HG03139 (cell line): ENCODE data around the gene SMAP2.
A peak's percentile ranks its signal among the peaks of the same experiment; 100 is the strongest.
"Not testable (repeated sequence)": the region's sequence is repeated elsewhere in the genome, so short reads cannot be mapped to it uniquely, and the experiment has no call there.

Experiments
- ATAC-seq: cut with Tn5 transposase; IDR thresholded peaks from one replicate; pipeline ENCODE4 v1.9.1; 2021; ENCODE audit not compliant: unreplicated experiment

Gene SMAP2

GRCh38 chr1:40371707-40372258, 1.7 kb upstream of the SMAP2 start:
- ATAC-seq: no peak

DNA sequence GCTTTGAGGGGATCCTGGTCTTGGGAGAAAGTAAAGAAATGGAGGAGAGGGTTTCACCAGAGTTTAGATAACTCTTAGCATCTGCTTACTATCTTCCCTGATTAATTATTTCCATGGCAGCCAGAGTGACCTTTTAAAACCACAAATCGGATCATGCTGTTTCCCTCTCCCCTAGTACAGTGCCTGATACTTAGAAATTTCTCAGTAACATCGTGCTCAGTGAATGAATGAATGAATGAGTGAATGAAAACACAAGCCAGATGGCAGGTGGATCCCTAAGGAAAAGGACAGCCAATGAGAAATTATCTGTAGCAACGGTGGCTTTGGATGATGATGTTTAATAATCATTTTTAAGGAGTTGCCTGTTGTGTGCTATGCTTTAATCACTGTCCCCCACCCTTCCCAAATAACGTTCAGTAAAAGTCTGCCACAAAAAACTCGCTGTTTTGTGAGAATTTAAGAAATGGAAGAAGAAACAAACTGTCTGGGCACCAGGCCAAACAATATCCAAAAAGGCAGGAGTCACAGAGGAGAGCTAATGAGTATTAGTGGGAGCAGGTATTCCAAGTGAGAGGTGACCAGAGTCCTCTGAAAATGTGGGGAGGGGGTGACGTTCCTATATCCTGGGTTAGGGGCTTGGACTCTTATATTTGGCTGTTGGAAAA, 737 bp upstream of the SMAP2 start:
- ATAC-seq: no peak

- no peak for ATAC-seq
These were observed 4.0 kb downstream of the SMAP2 start for GRCh38 chr1:40377512-40377911.

DNA sequence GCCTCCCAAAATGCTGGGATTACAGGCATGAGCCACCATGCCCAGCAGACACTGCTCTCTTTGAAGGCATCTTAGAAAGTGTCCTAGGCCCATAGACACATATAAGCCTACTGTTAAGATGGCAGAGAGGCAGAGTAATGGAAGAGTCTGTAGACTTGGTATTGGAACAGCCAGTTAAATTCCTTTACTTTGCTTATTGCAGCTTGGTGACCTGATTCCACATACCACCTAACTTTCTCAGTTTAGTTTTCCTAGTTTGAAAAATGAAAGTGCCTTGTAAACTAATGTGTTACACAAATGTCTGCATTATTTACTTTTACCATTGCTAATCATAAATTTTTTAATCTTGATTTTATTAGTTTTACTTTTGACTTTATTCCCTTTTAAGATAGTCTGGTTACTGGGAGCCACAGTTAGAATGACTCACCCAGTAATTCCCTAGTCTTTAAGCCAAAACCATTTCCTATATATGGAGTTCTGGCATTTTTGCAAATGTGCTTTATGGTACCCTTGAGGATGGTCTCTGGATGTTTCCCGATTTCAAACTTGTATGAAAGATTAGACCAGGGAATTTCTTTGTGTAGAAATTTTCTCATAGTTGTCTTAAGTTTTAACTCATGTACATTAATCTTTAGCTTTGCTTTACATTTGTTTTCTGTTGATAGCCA, 6.4 kb downstream of the SMAP2 start:
- no peak for ATAC-seq

GRCh38 chr1:40380817-40381216, 7.3 kb downstream of the SMAP2 start:
- ATAC-seq: no peak

- no peak for ATAC-seq
These were observed 8.0 kb downstream of the SMAP2 start for GRCh38 chr1:40381268-40382107.

GRCh38 chr1:40382108-40382460, 8.6 kb downstream of the SMAP2 start:
- ATAC-seq: no peak

DNA sequence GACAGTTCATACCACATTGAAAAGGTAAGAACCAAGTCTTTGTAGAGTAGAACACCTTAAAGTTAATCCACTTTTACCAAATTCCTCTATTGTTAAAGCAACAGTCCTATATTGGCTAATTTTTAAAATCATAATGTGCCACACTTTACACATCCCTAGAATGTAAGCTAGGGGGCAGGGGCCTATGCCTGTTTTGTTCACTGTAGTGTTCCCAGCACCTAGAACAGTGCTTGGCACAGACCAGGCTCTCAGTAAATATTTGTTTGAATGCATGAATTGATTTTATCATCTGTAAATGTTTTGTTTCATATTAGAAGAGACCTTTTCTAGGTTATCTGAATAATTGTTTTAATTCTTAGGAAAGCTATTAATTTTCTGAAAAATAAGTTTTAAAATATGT, 9.1 kb downstream of the SMAP2 start:
- no peak for ATAC-seq

- no peak for ATAC-seq
These were observed 9.6 kb downstream of the SMAP2 start for GRCh38 chr1:40383095-40383487.

GRCh38 chr1:40383488-40384412, 10.2 kb downstream of the SMAP2 start:
- no peak for ATAC-seq

GRCh38 chr1:40384413-40384762, 10.9 kb downstream of the SMAP2 start:
- no peak for ATAC-seq

GRCh38 chr1:40384887-40385286, 11.4 kb downstream of the SMAP2 start:
- no peak for ATAC-seq

- peak; percentile 48 for ATAC-seq
These were observed 12.2 kb downstream of the SMAP2 start for GRCh38 chr1:40385437-40386358.

- no peak for ATAC-seq
These were observed 12.8 kb downstream of the SMAP2 start for GRCh38 chr1:40386359-40386723.

- ATAC-seq: no peak
These were observed 13.3 kb downstream of the SMAP2 start for GRCh38 chr1:40386796-40387195.

DNA sequence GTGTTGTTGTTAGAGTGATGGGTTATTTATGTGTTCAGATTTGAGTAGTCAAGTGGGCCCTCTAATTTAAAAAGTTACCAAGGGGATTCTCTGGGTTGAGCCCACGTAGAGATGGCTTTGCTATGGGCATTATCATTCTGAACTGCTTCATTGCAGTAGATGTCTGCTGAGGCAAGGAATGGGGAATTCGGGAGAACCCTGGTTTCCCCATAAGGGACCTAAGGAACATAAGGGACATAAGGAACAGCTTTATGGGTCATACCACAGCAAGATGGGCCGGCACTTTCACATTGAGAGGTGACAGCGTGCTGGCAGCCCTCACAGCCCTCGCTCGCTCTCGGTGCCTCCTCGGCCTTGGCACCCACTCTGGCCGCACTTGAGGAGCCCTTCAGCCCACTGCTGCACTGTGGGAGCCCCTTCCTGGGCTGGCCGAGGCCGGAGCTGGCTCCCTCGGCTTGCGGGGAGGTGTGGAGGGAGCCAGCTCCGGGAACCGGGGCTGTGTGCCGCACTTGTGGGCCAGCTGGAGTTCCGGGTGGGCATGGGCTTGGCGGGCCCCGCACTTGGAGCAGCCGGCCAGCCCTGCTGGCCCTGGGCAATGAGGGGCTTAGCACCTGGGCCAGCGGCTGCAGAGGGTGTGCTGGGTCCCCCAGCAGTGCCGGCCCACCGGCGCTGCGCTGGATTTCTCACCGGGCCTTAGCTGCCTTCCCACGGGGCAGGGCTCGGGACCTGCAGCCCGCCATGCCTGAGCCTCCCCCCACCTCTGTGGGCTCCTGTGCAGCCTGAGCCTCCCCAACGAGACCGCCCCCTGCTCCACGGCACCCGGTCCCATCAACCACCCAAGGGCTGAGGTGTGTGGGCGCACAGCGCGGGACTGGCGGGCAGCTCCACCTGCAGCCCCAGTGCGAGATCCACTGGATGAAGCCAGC, 14.1 kb downstream of the SMAP2 start:
- ATAC-seq: not testable (repeated sequence)

- ATAC-seq: not testable (repeated sequence)
These were observed 15.2 kb downstream of the SMAP2 start for GRCh38 chr1:40388456-40389321.

- ATAC-seq: no peak
These were observed 15.8 kb downstream of the SMAP2 start for GRCh38 chr1:40389322-40389803.
